PC-9 (cell line): ENCODE measurements around the gene RARS1. TPM values are rescaled to one million over a fixed set of nuclear protein-coding genes. Genes with fewer than 3 reads are reported as not detected.

Experiments used
- BruUV-seq: library from RNA; stranded (reverse); fragments of 400-500 nt; replicated peaks from 2 replicates; lab custom pipeline; 2021; lab: Mats Ljungman, UMichigan
- CTCF ChIA-PET: fragments of 300-600 bp; sonication (Branson Sonifier 250); formaldehyde crosslinking; loops from one replicate; lab custom pipeline; 2022; ENCODE audit warnings: antibody characterized with exemption; lab: Charles Lee
- POLR2A ChIA-PET: fragments of 300-600 bp; sonication (Branson Sonifier 250); formaldehyde crosslinking; loops from one replicate; lab custom pipeline; 2022; ENCODE audit warnings: antibody characterized with exemption; ENCODE audit not compliant: unreplicated experiment; lab: Charles Lee
- DNase-seq, 2 experiments: peaks; one replicate each; pipeline versions ENCODE4 v3.0.0 to v3.0.0-alpha.2; 2015 to 2022; ENCODE audit warnings: mixed read lengths in 1 of 2
- H2AFZ ChIP-seq: fragments of 200-600 bp; sonication (generic); 2 replicates; pipeline ENCODE4 v1.8.1; 2017; ENCODE audit warnings: antibody characterized with exemption
- H3F3A ChIP-seq: fragments of 200-600 bp; sonication (generic); 2 replicates; pipeline ENCODE4 v1.8.1; 2017; ENCODE audit warnings: antibody characterized with exemption, mild to moderate bottlenecking, low read depth; ENCODE audit not compliant: insufficient read depth
- H3K27ac ChIP-seq: fragments of 200-600 bp; sonication (generic); 2 replicates; pipeline ENCODE4 v1.6.1; 2016; ENCODE audit warnings: mixed run types
- H3K27me3 ChIP-seq: fragments of 200-600 bp; sonication (generic); 2 replicates; pipeline ENCODE4 v1.6.1; 2016; ENCODE audit warnings: low read depth, mixed run types; ENCODE audit not compliant: insufficient read depth
- H3K36me3 ChIP-seq: fragments of 200-600 bp; sonication (generic); 2 replicates; pipeline ENCODE4 v1.6.1; 2016; ENCODE audit warnings: low read depth, mixed run types
- H3K4me1 ChIP-seq: fragments of 200-600 bp; sonication (generic); replicated peaks from 2 replicates; pipeline ENCODE4 v1.6.1; 2016; ENCODE audit warnings: mixed run types; ENCODE audit not compliant: insufficient read depth
- H3K4me2 ChIP-seq: fragments of 200-600 bp; sonication (generic); 2 replicates; pipeline ENCODE4 v1.6.1; 2017; ENCODE audit warnings: mixed run types
- H3K4me3 ChIP-seq: fragments of 200-600 bp; sonication (generic); 2 replicates; pipeline ENCODE4 v1.6.1; 2016; ENCODE audit warnings: mixed run types
- H3K79me2 ChIP-seq: fragments of 200-600 bp; sonication (generic); 2 replicates; pipeline ENCODE4 v1.6.1; 2017; ENCODE audit warnings: low read depth, mixed run types
- H3K9me2 ChIP-seq: fragments of 200-600 bp; sonication (generic); 2 replicates; pipeline ENCODE4 v1.8.1; 2017; ENCODE audit warnings: mild to moderate bottlenecking; ENCODE audit not compliant: insufficient read depth
- H3K9me3 ChIP-seq: fragments of 200-600 bp; sonication (generic); 2 replicates; pipeline ENCODE4 v1.8.1; 2016; ENCODE audit warnings: low read depth; ENCODE audit not compliant: insufficient read depth
- H4K20me1 ChIP-seq: fragments of 200-600 bp; sonication (generic); 2 replicates; pipeline ENCODE4 v1.8.1; 2017; ENCODE audit not compliant: insufficient read depth
- EZH2 ChIP-seq: fragments of 200-600 bp; sonication (generic); IDR thresholded peaks from 2 replicates; pipeline ENCODE4 v1.8.0; 2017; ENCODE audit warnings: antibody characterized with exemption, low read depth
- intact Hi-C: fragments of 100-400 bp; cut with micrococcal nuclease; formaldehyde crosslinking; loops from one replicate; pipeline ENCODE4 v1.10.0; 2022; ENCODE audit not compliant: unreplicated experiment
- total RNA-seq: library from RNA; stranded (reverse); gene quantifications from 2 replicates; pipeline ENCODE4 v1.2.3, GENCODE V29; 2021
- TF ChIP-seq, protein P1 (sequence below): fragments of 200-600 bp; sonication (generic); conservative IDR thresholded peaks from 2 replicates; pipeline ENCODE4 v1.6.1; 2017; ENCODE audit warnings: mixed run types, antibody characterized with exemption, mild to moderate bottlenecking, moderate library complexity

RARS1 gene
- total RNA-seq, 1 experiment from 2014 or later, result 125 TPM

DNA sequence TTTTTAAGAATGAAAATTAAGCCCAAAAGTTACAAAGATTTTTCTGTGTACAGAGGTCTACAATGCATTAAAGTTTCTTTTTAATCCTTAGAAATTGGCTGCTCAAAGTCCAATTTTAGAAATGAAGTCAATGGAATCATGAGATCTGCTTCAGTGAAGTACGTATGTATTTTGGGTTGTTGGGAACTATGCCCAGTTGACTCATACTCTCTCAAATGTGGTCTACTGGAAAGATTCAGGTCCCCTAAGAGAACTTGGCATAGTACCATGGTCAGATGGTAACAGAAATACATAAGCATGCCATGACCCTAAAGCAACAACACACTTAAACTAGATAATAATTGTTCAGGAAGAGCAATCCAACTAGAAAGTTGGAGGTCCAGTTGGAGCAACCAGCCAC lies 65.9 kb downstream of the RARS1 start:
- no peak overlapping the region for H2AFZ ChIP-seq
- BruUV-seq, result no TSS peak
- H3K27me3 ChIP-seq, result no peaks in the 10 kb centered on the region
- H3F3A ChIP-seq, result peaks cover 6% of the 10 kb centered on the region; the same call in 1 of the 2 replicates
- intact Hi-C loops, result no loop called here
- no peak for TF ChIP-seq EZH2
- TF ChIP-seq, protein P1, sequence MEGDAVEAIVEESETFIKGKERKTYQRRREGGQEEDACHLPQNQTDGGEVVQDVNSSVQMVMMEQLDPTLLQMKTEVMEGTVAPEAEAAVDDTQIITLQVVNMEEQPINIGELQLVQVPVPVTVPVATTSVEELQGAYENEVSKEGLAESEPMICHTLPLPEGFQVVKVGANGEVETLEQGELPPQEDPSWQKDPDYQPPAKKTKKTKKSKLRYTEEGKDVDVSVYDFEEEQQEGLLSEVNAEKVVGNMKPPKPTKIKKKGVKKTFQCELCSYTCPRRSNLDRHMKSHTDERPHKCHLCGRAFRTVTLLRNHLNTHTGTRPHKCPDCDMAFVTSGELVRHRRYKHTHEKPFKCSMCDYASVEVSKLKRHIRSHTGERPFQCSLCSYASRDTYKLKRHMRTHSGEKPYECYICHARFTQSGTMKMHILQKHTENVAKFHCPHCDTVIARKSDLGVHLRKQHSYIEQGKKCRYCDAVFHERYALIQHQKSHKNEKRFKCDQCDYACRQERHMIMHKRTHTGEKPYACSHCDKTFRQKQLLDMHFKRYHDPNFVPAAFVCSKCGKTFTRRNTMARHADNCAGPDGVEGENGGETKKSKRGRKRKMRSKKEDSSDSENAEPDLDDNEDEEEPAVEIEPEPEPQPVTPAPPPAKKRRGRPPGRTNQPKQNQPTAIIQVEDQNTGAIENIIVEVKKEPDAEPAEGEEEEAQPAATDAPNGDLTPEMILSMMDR, result no peak
- H4K20me1 ChIP-seq, result no peaks in the 10 kb centered on the region; the same call in 1 of the 2 replicates
- H3K27ac ChIP-seq, result no peak overlapping the region
- no peaks in the 10 kb centered on the region for H3K79me2 ChIP-seq
- no peaks in the 10 kb centered on the region for H3K9me2 ChIP-seq
- H3K4me3 ChIP-seq, result no peak overlapping the region
- H3K4me2 ChIP-seq, result no peak overlapping the region
- DNase-seq, result no peak
- no peaks in the 10 kb centered on the region for H3K4me1 ChIP-seq
- H3K36me3 ChIP-seq, result peaks cover 18% of the 10 kb centered on the region
- POLR2A ChIA-PET, result no interaction called here
- CTCF ChIA-PET, result no interaction called here
- H3K9me3 ChIP-seq, result no peaks in the 10 kb centered on the region

DNA sequence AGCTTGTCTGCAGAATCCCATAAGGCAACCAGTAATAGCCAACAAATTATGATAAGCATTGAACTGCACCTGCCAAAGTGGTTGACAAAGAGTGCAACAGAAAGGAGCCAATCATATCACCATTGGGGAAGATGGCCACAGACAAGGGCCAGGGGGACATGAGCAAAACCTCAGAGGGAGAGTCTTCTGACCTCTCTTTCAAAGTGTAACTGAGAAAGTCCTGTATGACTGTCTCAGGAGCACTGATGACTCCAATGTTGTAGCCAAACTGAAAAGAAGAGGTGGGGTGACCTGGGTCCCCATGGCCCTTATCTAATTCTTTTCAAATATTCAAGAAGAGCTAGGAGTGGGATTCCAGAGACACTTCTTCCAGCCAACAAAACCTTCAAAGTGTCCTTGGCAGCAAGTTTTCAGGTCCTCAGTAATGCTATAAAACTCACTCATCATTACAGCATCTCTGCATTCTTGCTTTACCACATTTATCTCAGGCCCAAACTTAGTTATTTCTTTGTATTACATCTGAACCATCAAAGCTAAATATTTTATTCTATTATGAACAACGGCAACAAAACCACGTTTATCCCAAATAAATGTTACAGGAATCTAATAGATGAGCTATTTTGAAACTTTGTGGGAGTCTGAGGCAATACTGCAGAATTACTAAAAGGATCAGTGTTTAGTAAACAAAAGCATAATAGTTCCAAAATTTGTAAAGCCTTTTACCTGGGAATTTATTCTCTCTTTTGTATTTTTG lies 67.3 kb downstream of the RARS1 start:
- Histone ChIP-seq H3F3A (peaks cover 6% of the 10 kb centered on the region; the same call in 1 of the 2 replicates), H3K36me3 (peaks cover 18% of the 10 kb centered on the region), H3K27me3 (no peaks in the 10 kb centered on the region), H3K4me1 (no peaks in the 10 kb centered on the region), H4K20me1 (no peaks in the 10 kb centered on the region; the same call in 1 of the 2 replicates), H3K9me2 (no peaks in the 10 kb centered on the region), H3K79me2 (no peaks in the 10 kb centered on the region), H3K4me2 (no peak overlapping the region), H2AFZ (no peak overlapping the region), H3K27ac (no peak overlapping the region), H3K4me3 (no peak overlapping the region), H3K9me3 (no peaks in the 10 kb centered on the region)
- intact Hi-C loops, result no loop called here
- TF ChIP-seq, protein P1, result no peak
- no peak for TF ChIP-seq EZH2
- CTCF ChIA-PET, result no interaction called here
- no peak for DNase-seq
- BruUV-seq, result no TSS peak
- POLR2A ChIA-PET, result no interaction called here

DNA sequence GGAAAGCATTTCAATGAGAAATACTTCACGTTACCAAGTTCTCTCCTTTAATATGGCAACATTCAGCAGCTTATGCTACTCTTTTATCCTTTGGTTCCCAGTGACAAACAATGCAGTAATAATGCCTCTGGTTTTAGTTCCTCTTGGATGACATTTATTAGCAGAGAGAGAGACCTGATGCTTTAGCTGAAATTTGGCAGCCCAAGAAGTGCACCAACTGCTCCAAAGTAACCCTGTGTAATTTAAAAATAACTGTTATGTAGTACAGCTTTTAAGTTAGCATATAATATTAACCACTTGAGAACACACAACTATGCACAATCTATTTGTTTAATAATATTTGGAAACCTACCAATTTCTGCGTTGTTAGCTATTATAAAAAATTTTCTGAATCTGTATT lies 71.1 kb downstream of the RARS1 start:
- Histone ChIP-seq H3K36me3 (peaks cover 36% of the 10 kb centered on the region), H2AFZ (no peak overlapping the region), H4K20me1 (peaks cover 4% of the 10 kb centered on the region), H3K4me1 (no peaks in the 10 kb centered on the region), H3K9me3 (no peaks in the 10 kb centered on the region), H3K27ac (no peak overlapping the region), H3K79me2 (no peaks in the 10 kb centered on the region), H3K9me2 (no peaks in the 10 kb centered on the region), H3K27me3 (no peaks in the 10 kb centered on the region), H3K4me3 (no peak overlapping the region), H3F3A (no peaks in the 10 kb centered on the region; the same call in 1 of the 2 replicates), H3K4me2 (no peak overlapping the region)
- intact Hi-C loops, result loop anchor here (5.0 kb wide), 1 partner anchor 40 kb away; no protein-coding TSS in a partner anchor
- no TSS peak for BruUV-seq
- ChIA-PET POLR2A (no interaction called here), CTCF (no interaction called here)
- TF ChIP-seq, protein P1, result no peak
- no peak for TF ChIP-seq EZH2
- no peak for DNase-seq
